Measurements from ENCODE around the gene GMPS.

The GMPS gene

GRCh38 chr3:155912579-155913190, 42.2 kb downstream of the GMPS start:
- Histone ChIP-seq H3K4me1 (ENCODE audit: control insufficient read depth, insufficient read depth, low read length) (no peaks in the 10 kb centered on the region), H3K27ac (ENCODE audit: low read depth, low read length) (no peak overlapping the region), H3K36me3 (ENCODE audit: control insufficient read depth, insufficient read depth, low read length) (peaks cover 8% of the 10 kb centered on the region), H3K9ac (ENCODE audit: low read length) (no peak overlapping the region), H3K27me3 (ENCODE audit: control insufficient read depth, insufficient read depth, low read length) (no peaks in the 10 kb centered on the region), H3K4me3 (ENCODE audit: low read length) (no peak overlapping the region)

- H3K27ac ChIP-seq (ENCODE audit: low read depth, low read length) = no peak overlapping the region
- peaks cover 6% of the 10 kb centered on the region for H3K36me3 ChIP-seq (ENCODE audit: control insufficient read depth, insufficient read depth, low read length)
- no peaks in the 10 kb centered on the region for H3K4me1 ChIP-seq (ENCODE audit: control insufficient read depth, insufficient read depth, low read length)
- no peaks in the 10 kb centered on the region for H3K27me3 ChIP-seq (ENCODE audit: control insufficient read depth, insufficient read depth, low read length)
- H3K4me3 ChIP-seq (ENCODE audit: low read length) = no peak overlapping the region
- H3K9ac ChIP-seq (ENCODE audit: low read length) = no peak overlapping the region
These were observed 47.3 kb downstream of the GMPS start for GRCh38 chr3:155917781-155918180.

DNA sequence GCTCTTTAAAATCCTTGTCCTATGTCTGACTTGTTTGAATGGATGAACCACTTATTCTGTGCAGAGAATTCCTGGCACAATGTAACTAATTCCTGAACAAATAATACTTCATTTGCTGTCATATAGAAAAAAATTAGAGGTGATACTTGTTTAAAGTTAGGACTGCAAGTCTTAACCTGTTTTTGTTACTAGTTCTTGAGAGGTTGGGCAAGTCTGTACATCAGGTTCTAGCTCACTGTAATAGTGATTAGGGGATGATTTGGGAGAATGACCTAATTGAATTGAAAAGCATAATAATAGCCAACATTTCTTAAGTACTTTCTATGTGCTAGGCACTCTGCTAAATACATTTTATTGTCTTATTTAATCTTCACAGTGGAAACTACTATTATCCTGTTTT, 49.3 kb downstream of the GMPS start:
- Histone ChIP-seq H3K4me3 (ENCODE audit: low read length) (no peak overlapping the region), H3K4me1 (ENCODE audit: control insufficient read depth, insufficient read depth, low read length) (no peaks in the 10 kb centered on the region), H3K27ac (ENCODE audit: low read depth, low read length) (no peak overlapping the region), H3K27me3 (ENCODE audit: control insufficient read depth, insufficient read depth, low read length) (no peaks in the 10 kb centered on the region), H3K36me3 (ENCODE audit: control insufficient read depth, insufficient read depth, low read length) (peaks cover 6% of the 10 kb centered on the region), H3K9ac (ENCODE audit: low read length) (no peak overlapping the region)

- Histone ChIP-seq H3K4me3 (ENCODE audit: low read length) (no peak overlapping the region), H3K27ac (ENCODE audit: low read depth, low read length) (no peak overlapping the region), H3K36me3 (ENCODE audit: control insufficient read depth, insufficient read depth, low read length) (peaks cover 6% of the 10 kb centered on the region), H3K4me1 (ENCODE audit: control insufficient read depth, insufficient read depth, low read length) (no peaks in the 10 kb centered on the region), H3K27me3 (ENCODE audit: control insufficient read depth, insufficient read depth, low read length) (no peaks in the 10 kb centered on the region), H3K9ac (ENCODE audit: low read length) (no peak overlapping the region)
These were observed 51.0 kb downstream of the GMPS start for GRCh38 chr3:155921486-155921885.

GRCh38 chr3:155934230-155934629, 63.8 kb downstream of the GMPS start:
- Histone ChIP-seq H3K27ac (ENCODE audit: low read depth, low read length) (no peak overlapping the region), H3K4me3 (ENCODE audit: low read length) (no peak overlapping the region), H3K36me3 (ENCODE audit: control insufficient read depth, insufficient read depth, low read length) (no peaks in the 10 kb centered on the region), H3K4me1 (ENCODE audit: control insufficient read depth, insufficient read depth, low read length) (peaks cover 2% of the 10 kb centered on the region), H3K27me3 (ENCODE audit: control insufficient read depth, insufficient read depth, low read length) (no peaks in the 10 kb centered on the region), H3K9ac (ENCODE audit: low read length) (no peak overlapping the region)

GRCh38 chr3:155938409-155938808, 68.0 kb downstream of the GMPS start:
- Histone ChIP-seq H3K9ac (ENCODE audit: low read length) (no peak overlapping the region), H3K27me3 (ENCODE audit: control insufficient read depth, insufficient read depth, low read length) (no peaks in the 10 kb centered on the region), H3K27ac (ENCODE audit: low read depth, low read length) (no peak overlapping the region), H3K4me3 (ENCODE audit: low read length) (no peak overlapping the region), H3K4me1 (ENCODE audit: control insufficient read depth, insufficient read depth, low read length) (peaks cover 2% of the 10 kb centered on the region), H3K36me3 (ENCODE audit: control insufficient read depth, insufficient read depth, low read length) (no peaks in the 10 kb centered on the region)

- Histone ChIP-seq H3K36me3 (ENCODE audit: control insufficient read depth, insufficient read depth, low read length) (no peaks in the 10 kb centered on the region), H3K27ac (ENCODE audit: low read depth, low read length) (no peak overlapping the region), H3K9ac (ENCODE audit: low read length) (no peak overlapping the region), H3K27me3 (ENCODE audit: control insufficient read depth, insufficient read depth, low read length) (no peaks in the 10 kb centered on the region), H3K4me1 (ENCODE audit: control insufficient read depth, insufficient read depth, low read length) (peaks cover 2% of the 10 kb centered on the region), H3K4me3 (ENCODE audit: low read length) (no peak overlapping the region)
These were observed 70.9 kb downstream of the GMPS start for GRCh38 chr3:155941354-155941753.

- H3K27me3 ChIP-seq (ENCODE audit: control insufficient read depth, insufficient read depth, low read length) = no peaks in the 10 kb centered on the region
- no peak overlapping the region for H3K4me3 ChIP-seq (ENCODE audit: low read length)
- no peak overlapping the region for H3K27ac ChIP-seq (ENCODE audit: low read depth, low read length)
- no peaks in the 10 kb centered on the region for H3K4me1 ChIP-seq (ENCODE audit: control insufficient read depth, insufficient read depth, low read length)
- no peak overlapping the region for H3K9ac ChIP-seq (ENCODE audit: low read length)
- no peaks in the 10 kb centered on the region for H3K36me3 ChIP-seq (ENCODE audit: control insufficient read depth, insufficient read depth, low read length)
These were observed 73.6 kb downstream of the GMPS start for GRCh38 chr3:155944081-155944480.

DNA sequence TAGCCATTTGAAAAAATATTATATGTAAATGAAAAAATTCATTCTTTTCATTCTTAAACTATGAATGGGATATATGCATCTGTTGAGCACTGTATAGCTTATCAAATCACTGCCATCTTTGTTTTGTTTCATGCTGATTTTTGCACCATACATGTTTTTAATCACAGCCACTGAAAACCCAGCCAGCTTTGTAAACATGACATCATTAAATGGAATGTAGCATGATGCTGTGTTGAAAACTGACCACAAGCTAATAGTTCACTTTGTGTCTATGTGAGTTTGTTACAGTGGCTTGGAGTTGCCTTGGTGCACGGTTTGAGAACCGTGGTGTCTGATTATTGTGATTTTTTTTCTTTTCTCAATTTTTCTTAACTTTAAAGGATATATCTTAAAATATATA, 75.7 kb downstream of the GMPS start:
- Histone ChIP-seq H3K4me1 (ENCODE audit: control insufficient read depth, insufficient read depth, low read length) (no peaks in the 10 kb centered on the region), H3K27me3 (ENCODE audit: control insufficient read depth, insufficient read depth, low read length) (no peaks in the 10 kb centered on the region), H3K27ac (ENCODE audit: low read depth, low read length) (no peak overlapping the region), H3K4me3 (ENCODE audit: low read length) (no peak overlapping the region), H3K36me3 (ENCODE audit: control insufficient read depth, insufficient read depth, low read length) (no peaks in the 10 kb centered on the region), H3K9ac (ENCODE audit: low read length) (no peak overlapping the region)

DNA sequence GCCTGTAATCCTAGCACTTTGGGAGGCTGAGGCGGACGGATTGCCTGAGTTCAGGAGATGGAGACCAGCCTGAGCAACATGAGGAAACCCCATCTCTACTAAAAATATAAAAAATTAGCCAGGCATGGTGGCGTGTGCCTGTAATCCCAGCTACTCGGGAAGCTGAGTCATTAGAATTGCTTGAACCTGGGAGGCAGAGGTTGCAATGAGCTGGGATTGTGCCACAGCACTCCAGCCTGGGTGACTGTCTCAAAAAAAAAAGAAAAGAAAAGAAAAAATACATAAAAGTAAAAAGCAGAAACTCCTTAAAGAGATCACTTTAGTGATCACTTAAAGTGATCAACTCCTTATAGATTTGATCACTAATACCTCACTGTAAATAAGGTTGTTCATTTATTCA, 78.0 kb downstream of the GMPS start:
- Histone ChIP-seq H3K4me1 (ENCODE audit: control insufficient read depth, insufficient read depth, low read length) (no peaks in the 10 kb centered on the region), H3K27ac (ENCODE audit: low read depth, low read length) (no peak overlapping the region), H3K36me3 (ENCODE audit: control insufficient read depth, insufficient read depth, low read length) (no peaks in the 10 kb centered on the region), H3K27me3 (ENCODE audit: control insufficient read depth, insufficient read depth, low read length) (no peaks in the 10 kb centered on the region), H3K9ac (ENCODE audit: low read length) (no peak overlapping the region), H3K4me3 (ENCODE audit: low read length) (no peak overlapping the region)

DNA sequence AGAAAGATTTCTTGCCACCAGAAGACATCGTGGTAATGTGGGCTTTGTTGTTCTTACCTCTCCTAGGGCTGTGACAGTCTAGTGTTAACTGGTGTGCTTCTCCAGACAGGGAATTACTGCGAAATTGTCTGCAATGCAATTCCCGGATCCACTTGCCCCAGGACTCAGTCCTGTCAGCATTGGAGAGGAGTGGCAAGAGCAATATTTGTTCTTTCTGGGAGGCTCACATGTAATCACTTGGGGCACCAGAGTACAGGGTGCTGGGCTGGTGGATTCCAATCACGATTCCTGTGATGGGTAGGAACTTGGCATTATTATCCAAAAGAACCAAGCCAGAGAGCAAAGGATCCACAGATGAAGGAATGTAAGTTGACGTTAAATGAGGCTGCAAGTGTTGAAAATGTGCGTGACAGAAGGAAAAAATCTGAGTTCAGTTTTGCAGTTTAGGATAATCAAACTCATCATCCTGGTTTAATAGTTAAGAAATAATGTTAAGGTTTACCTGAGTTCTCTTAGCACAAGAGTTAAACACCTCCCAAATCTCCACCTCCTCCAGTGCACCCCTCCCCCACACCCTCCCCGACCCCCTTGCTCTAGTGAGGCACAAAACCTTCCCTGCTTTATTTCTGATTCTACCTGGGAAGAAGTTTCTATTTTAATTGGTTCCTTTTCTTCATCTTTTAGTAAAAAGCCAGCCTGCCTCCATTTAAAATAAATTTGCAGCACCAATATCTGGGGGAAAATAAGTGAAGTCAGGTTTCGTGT, 79.2 kb downstream of the GMPS start:
- no peaks in the 10 kb centered on the region for H3K36me3 ChIP-seq (ENCODE audit: control insufficient read depth, insufficient read depth, low read length)
- no peak overlapping the region for H3K27ac ChIP-seq (ENCODE audit: low read depth, low read length)

DNA sequence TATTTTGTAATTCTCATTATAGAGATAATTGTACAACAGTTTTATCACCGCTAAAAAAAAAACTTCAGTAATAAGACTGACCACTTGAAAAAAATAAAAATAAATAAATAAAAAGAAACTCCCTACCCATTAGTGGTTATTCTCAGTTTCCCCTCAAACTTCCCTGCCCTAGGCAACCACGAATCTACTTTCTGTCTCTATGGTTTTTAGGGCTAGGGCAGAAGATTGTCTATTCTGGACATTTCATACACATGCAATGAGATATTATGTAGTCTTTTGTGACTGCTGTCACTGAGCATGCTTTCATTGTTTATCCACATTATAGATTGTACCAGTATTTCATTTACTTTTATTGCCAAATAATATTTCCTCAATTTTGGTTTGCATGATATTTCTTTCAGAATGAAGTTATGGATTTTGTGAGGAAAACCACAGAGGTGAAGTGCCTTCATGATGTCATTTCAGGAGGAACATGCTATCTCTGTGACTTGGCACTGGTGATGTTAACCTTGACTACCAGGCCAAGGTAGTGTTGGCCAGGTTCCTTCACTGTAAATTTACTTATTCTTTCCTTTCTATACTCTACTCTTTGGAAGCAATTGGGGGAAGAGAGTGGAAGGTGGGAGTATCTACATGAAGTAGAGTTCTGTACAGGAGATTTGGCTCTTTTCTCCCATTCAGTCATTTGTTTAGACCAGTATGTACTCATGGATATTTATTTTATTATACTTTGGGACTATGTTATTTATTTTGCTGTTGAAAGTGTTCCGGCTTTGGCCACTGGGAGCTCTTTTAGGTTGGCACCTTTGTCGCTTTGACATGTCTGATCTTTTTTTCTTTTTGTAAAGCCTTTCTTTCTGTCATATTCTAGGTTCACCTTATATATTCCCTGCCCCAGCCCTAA, 86.3 kb downstream of the GMPS start:
- Histone ChIP-seq H3K27ac (ENCODE audit: low read depth, low read length) (no peak overlapping the region), H3K27me3 (ENCODE audit: control insufficient read depth, insufficient read depth, low read length) (no peaks in the 10 kb centered on the region), H3K36me3 (ENCODE audit: control insufficient read depth, insufficient read depth, low read length) (no peaks in the 10 kb centered on the region), H3K4me1 (ENCODE audit: control insufficient read depth, insufficient read depth, low read length) (no peaks in the 10 kb centered on the region), H3K9ac (ENCODE audit: low read length) (no peak overlapping the region), H3K4me3 (ENCODE audit: low read length) (no peak overlapping the region)

More for the DNA sequence above, 79.2 kb downstream of the GMPS start:
- Histone ChIP-seq H3K4me3 (ENCODE audit: low read length) (no peak overlapping the region), H3K27me3 (ENCODE audit: control insufficient read depth, insufficient read depth, low read length) (no peaks in the 10 kb centered on the region), H3K4me1 (ENCODE audit: control insufficient read depth, insufficient read depth, low read length) (no peaks in the 10 kb centered on the region), H3K9ac (ENCODE audit: low read length) (no peak overlapping the region)
